ENCODE measurements around the gene VSTM1. TPM values are rescaled to one million over a fixed set of nuclear protein-coding genes. Genes with fewer than 3 reads are reported as not detected.

The VSTM1 gene
- total and polyA plus RNA-seq, 4 experiments from 2014 or later = not detected

Other genes with a start within 250 kb of the VSTM1 start
- gene NLRP12, start 239.6 kb downstream of the VSTM1 start, total RNA-seq = not detected
- not detected for gene NLRP12, start 239.6 kb downstream of the VSTM1 start, polyA plus RNA-seq
- gene MYADM, start 196.0 kb downstream of the VSTM1 start, total RNA-seq = 10 to 100 TPM; 42.1 to 45.8 TPM
- gene MYADM, start 196.0 kb downstream of the VSTM1 start, polyA plus RNA-seq = 10 to 100 TPM; 38.5 to 67.9 TPM
- not detected for gene PRKCG, start 181.7 kb downstream of the VSTM1 start, total RNA-seq
- gene PRKCG, start 181.7 kb downstream of the VSTM1 start, polyA plus RNA-seq = under 1 TPM in 1 of 2 donors, not detected in 1; 0.06 TPM
- not detected for gene CACNG7, start 154.6 kb downstream of the VSTM1 start, total RNA-seq
- not detected for gene CACNG7, start 154.6 kb downstream of the VSTM1 start, polyA plus RNA-seq
- gene CACNG8, start 101.0 kb downstream of the VSTM1 start, total RNA-seq = not detected
- gene CACNG8, start 101.0 kb downstream of the VSTM1 start, polyA plus RNA-seq = not detected
- gene CACNG6, start 72.3 kb downstream of the VSTM1 start, total RNA-seq = not detected
- gene CACNG6, start 72.3 kb downstream of the VSTM1 start, polyA plus RNA-seq = not detected
- gene TARM1, start 17.5 kb upstream of the VSTM1 start, total RNA-seq = not detected
- gene TARM1, start 17.5 kb upstream of the VSTM1 start, polyA plus RNA-seq = not detected
- 1 to 10 TPM in 1 of 2 experiments, under 1 TPM in 1; 0.64 to 1.1 TPM for gene OSCAR, start 36.9 kb upstream of the VSTM1 start, total RNA-seq
- under 1 TPM in 1 of 2 donors, not detected in 1; 0.23 TPM for gene OSCAR, start 36.9 kb upstream of the VSTM1 start, polyA plus RNA-seq
- gene NDUFA3, start 39.0 kb upstream of the VSTM1 start, total RNA-seq = 100 to 1,000 TPM; 135 to 137 TPM
- gene NDUFA3, start 39.0 kb upstream of the VSTM1 start, polyA plus RNA-seq = 100 to 1,000 TPM; 374 to 440 TPM
- gene TFPT, start 51.8 kb upstream of the VSTM1 start, total RNA-seq = 10 to 100 TPM; 17.2 to 19.0 TPM
- gene TFPT, start 51.8 kb upstream of the VSTM1 start, polyA plus RNA-seq = 10 to 100 TPM; 17.6 to 31.0 TPM
- gene PRPF31, start 51.9 kb upstream of the VSTM1 start, total RNA-seq = 10 to 100 TPM; 77.6 to 80.0 TPM
- 10 to 100 TPM; 73.0 to 79.0 TPM for gene PRPF31, start 51.9 kb upstream of the VSTM1 start, polyA plus RNA-seq
- 10 to 100 TPM; 80.0 to 82.3 TPM for gene CNOT3, start 73.9 kb upstream of the VSTM1 start, total RNA-seq
- gene CNOT3, start 73.9 kb upstream of the VSTM1 start, polyA plus RNA-seq = 10 to 100 TPM in 1 of 2 donors, 1 to 10 TPM in 1; 3.3 to 21.0 TPM
- 10 to 100 TPM; 19.6 to 22.7 TPM for gene LENG1, start 95.8 kb upstream of the VSTM1 start, total RNA-seq
- gene LENG1, start 95.8 kb upstream of the VSTM1 start, polyA plus RNA-seq = 10 to 100 TPM in 1 of 2 donors, 1 to 10 TPM in 1; 9.9 to 18.1 TPM
- 1 to 10 TPM in 1 of 2 experiments, under 1 TPM in 1; 0.61 to 1.1 TPM for gene TMC4, start 109.3 kb upstream of the VSTM1 start, total RNA-seq
- gene TMC4, start 109.3 kb upstream of the VSTM1 start, polyA plus RNA-seq = 1 to 10 TPM in 1 of 2 donors, under 1 TPM in 1; 0.71 to 3.3 TPM
- gene MBOAT7, start 125.7 kb upstream of the VSTM1 start, total RNA-seq = 10 to 100 TPM; 46.4 to 55.5 TPM
- gene MBOAT7, start 125.7 kb upstream of the VSTM1 start, polyA plus RNA-seq = 10 to 100 TPM; 16.0 to 28.7 TPM
- gene TSEN34, start 127.4 kb upstream of the VSTM1 start, total RNA-seq = 10 to 100 TPM; 23.2 to 25.8 TPM
- gene TSEN34, start 127.4 kb upstream of the VSTM1 start, polyA plus RNA-seq = 10 to 100 TPM; 20.3 to 39.6 TPM
- 1,000 to 10,000 TPM; 1,117 to 1,127 TPM for gene RPS9, start 137.0 kb upstream of the VSTM1 start, total RNA-seq
- 1,000 to 10,000 TPM in 1 of 2 donors, 100 to 1,000 TPM in 1; 924 to 1,042 TPM for gene RPS9, start 137.0 kb upstream of the VSTM1 start, polyA plus RNA-seq
- 1 to 10 TPM; 8.8 to 9.1 TPM for gene LILRB3, start 159.1 kb upstream of the VSTM1 start, total RNA-seq
- 1 to 10 TPM in 1 of 2 donors, under 1 TPM in 1; 0.97 to 5.8 TPM for gene LILRB3, start 159.1 kb upstream of the VSTM1 start, polyA plus RNA-seq
- gene LILRA6, start 178.9 kb upstream of the VSTM1 start, total RNA-seq = 1 to 10 TPM in 1 of 2 experiments, under 1 TPM in 1; 0.73 to 1.2 TPM
- gene LILRA6, start 178.9 kb upstream of the VSTM1 start, polyA plus RNA-seq = 1 to 10 TPM in 1 of 2 donors, not detected in 1; 2.9 TPM
- under 1 TPM; 0.47 to 0.52 TPM for gene LILRB5, start 193.4 kb upstream of the VSTM1 start, total RNA-seq
- gene LILRB5, start 193.4 kb upstream of the VSTM1 start, polyA plus RNA-seq = not detected
- gene LILRB2, start 217.2 kb upstream of the VSTM1 start, total RNA-seq = 1 to 10 TPM in 1 of 2 experiments, under 1 TPM in 1; 0.58 to 1.2 TPM
- not detected for gene LILRB2, start 217.2 kb upstream of the VSTM1 start, polyA plus RNA-seq
- gene LILRA5, start 249.3 kb upstream of the VSTM1 start, total RNA-seq = under 1 TPM; 0.36 to 0.38 TPM
- not detected for gene LILRA5, start 249.3 kb upstream of the VSTM1 start, polyA plus RNA-seq

Data from CD4-positive, alpha-beta memory T cell (primary cell).